Measurements from ENCODE around the gene NGEF.

NGEF gene

DNA sequence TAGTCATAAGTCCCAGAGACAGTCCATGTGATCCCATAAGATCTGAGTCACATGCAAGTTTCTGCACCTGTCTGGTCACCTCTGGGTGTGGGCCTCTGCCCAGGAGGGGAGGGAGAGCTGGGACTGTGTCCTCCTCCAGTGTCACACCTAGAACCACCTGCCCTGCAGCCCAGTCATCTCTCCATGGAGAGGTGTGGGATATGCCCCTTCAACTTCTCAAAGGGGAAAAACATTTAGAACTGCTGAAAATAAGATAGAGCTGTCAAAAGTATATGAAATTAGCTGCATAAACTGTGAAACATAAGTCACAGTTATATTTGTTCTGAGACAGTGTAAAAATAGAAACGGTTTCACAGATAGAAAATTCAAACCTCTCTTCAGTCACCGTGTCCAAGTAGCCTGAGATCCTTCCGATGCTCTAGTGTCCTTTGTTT lies 55.4 kb downstream of the NGEF start:
- DNase-seq, result no peak

GRCh38 chr2:232955856-232956255 lies 57.2 kb downstream of the NGEF start:
- DNase-seq, result no peak

- DNase-seq, result no peak
These were observed 58.4 kb downstream of the NGEF start for GRCh38 chr2:232954691-232955090.

DNA sequence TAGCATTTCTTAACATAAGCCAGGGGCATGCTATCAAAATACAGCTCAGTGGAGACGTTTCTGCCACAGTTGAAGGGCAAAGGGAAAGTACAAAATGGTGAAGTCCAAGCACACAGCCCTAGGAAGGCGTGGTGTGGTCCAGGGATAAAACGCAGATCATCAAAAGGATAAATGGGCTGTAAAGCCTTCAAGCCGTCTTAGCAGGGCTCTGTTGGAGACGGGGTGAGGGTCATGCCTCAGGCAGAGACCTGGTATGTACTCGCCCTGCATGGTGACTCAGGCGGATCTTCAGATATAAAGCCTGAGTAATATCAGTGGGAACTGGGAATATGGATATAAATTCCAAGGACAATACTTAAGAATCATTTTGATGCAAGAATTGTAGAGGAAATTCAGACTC lies 61.2 kb downstream of the NGEF start:
- no peak for DNase-seq

DNA sequence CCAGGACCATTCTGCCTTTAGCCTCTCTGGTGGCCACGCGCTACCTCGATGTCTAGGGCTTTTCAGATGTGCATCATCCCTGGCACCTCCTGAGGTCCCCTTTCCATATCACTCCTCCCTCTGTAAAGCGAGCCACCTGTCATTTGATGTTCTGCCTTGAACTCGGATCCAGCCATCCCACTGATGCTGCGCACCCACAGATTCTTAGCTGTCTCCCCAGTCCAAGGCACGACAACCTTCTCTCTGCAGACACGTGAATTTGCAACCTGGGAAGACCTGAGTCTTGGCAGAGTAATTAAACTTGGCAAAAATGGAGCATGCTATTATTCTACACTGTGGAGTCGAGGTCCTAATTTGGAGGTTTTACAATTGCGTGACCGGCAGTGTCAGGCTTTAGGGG lies 61.9 kb downstream of the NGEF start:
- no peak for DNase-seq

- DNase-seq, result no peak
These were observed 62.3 kb downstream of the NGEF start for GRCh38 chr2:232950751-232951150.

DNA sequence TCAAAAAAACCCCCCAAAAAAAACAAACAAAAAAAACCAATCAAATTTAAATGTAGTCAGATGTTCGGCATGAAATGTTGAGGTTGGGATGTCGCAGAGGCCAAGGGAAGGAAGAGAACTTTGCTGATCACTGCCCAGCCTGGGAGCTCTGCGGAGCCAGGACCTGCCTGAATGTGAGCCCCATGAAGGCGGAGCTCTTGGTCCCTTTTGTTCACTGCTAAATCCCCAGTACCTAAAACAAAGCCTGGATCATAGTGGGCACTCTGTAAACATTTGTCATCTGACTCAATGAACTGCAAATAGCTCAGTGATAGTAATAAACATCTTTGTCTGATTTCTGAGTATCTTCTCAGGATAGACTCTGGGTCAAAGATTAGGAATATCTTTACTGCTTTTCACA lies 64.0 kb downstream of the NGEF start:
- DNase-seq, result no peak

GRCh38 chr2:232942831-232943230 lies 70.2 kb downstream of the NGEF start:
- DNase-seq, result no peak

DNA sequence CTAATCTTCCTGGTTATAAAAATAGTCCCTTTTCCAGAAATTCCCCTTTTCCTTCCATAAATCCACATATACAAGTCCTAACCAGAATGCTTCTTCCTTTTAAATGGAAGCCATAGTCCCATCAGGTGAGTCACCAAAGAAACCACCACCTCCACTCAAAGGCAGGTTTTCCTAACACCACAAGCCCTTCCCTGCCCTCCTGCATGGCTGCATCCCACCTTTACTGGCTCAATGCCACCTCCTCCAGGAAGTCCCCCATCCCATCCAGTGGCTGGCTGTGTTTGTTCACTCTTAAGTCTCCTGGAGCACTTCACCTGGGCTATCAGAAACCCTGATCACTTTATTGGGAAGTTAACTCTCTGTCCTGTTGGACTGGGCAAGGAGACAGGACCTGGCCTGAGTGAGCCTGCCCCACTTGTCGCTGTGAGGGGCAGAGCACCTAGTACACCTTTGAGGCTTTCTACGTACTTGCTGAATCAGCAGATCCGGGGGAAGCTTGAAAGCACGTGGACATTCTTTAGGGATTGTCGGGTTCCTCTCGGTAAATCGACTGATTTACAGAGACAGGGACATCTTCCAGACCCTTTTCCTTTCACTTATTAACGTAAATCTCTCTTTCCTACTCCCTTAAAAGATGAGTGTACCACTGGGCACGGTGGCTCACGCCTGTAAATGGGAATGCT lies 71.0 kb downstream of the NGEF start:
- no peak for DNase-seq

- DNase-seq, result no peak
These were observed 71.7 kb downstream of the NGEF start for GRCh38 chr2:232941400-232941799.

GRCh38 chr2:232940724-232941123 lies 72.3 kb downstream of the NGEF start:
- no peak for DNase-seq

GRCh38 chr2:232937278-232937906 lies 75.7 kb downstream of the NGEF start:
- DNase-seq, result no peak

DNA sequence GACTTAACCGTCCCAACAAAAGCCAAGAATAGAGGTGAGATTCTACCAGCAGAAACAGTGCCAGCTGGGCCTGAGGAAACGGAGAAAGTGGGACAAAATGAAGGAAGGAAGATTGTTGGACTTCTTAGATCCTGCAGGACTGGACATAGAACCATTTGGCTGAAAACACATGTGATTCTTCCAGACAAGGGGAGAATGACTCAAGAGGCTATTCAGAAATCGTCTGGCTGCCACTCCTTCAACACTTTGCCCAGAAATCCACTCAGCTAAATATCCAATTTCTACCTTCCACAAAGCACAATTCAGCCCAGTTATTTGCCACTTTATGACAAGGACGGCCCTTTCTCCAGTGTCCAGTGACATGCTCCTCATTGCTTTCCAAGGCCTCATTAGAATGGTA lies 81.4 kb downstream of the NGEF start:
- DNase-seq, result no peak

- no peak for DNase-seq
These were observed 83.0 kb downstream of the NGEF start for GRCh38 chr2:232930059-232930400.

DNA sequence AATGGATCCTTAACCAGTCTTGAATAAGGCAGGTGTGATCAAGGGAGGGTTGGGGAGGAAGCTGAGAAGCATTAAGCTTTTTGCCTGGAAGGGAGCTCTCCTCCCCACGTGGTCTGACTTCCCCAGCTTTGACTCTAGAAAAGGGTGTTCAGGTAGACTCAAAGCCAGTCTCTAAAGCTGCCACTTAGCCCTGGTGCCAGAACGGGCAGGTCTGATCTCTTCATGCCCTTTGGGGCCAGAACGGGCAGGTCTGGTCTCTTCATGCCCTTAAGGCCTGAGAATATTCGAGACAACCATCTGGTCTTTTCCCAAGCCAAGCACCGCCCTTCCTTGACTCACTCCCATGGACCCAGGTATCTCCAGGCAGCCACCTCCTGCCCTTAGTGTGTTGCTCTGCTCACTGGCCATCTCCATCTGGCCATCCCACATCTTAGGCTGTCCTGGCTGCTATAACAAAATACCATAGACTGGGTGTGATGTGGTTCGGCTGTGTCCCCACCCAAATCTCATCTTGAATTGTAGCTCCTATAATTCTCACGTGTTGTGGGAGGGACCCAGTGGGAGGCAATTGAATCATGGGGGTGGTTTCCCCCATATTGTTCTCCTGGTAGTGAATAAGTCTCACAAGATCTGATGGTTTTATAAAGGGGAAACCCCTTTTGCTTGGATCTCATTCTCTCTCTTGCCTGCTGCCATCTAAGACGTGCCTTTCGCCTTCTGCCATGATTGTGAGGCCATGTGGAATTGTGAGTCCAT lies 83.6 kb downstream of the NGEF start:
- no peak for DNase-seq

DNA sequence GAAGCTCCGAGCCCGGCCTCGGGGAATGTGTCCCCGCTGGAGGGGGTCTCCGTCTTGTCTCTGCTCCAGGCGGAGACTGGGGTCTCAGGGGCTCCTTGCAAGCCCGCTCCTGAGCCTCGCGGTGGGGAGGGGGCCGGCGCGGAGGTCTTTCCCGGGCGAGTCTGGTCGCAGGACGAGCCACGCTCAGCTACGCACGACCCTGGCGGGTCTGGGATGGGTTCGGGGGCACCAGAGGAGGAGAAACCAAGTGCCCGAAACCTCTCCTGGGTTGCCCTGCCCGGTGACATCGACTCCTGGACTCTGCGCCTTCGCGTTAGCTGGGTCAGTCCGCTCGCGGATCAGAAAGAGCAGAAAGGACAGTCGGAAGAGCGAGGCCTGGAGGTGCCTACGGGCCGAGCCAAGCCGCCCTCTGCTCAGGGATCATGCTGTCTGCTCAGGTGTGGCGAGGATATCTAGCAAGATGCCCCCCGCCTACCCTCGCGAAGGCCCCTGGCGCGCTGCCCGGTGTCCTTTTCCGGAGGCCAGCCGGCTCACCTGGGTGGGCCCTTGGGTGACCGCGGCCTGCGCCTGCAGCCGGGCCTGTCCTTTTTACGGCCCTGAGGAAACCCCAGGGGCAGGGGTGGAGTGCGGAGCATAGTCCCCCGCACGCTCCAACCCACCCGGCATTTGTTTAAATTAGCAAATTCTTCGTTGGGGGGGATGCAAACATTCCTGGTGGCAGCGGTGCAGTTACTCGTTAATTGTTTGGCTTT lies 84.3 kb downstream of the NGEF start:
- DNase-seq, result no peak

GRCh38 chr2:232927793-232928550 lies 85.1 kb downstream of the NGEF start:
- no peak for DNase-seq

GRCh38 chr2:232927032-232927792 lies 85.8 kb downstream of the NGEF start:
- DNase-seq, result no peak

GRCh38 chr2:232926431-232926939 lies 86.6 kb downstream of the NGEF start:
- no peak for DNase-seq

- DNase-seq, result no peak
These were observed 87.3 kb downstream of the NGEF start for GRCh38 chr2:232925821-232926156.

DNA sequence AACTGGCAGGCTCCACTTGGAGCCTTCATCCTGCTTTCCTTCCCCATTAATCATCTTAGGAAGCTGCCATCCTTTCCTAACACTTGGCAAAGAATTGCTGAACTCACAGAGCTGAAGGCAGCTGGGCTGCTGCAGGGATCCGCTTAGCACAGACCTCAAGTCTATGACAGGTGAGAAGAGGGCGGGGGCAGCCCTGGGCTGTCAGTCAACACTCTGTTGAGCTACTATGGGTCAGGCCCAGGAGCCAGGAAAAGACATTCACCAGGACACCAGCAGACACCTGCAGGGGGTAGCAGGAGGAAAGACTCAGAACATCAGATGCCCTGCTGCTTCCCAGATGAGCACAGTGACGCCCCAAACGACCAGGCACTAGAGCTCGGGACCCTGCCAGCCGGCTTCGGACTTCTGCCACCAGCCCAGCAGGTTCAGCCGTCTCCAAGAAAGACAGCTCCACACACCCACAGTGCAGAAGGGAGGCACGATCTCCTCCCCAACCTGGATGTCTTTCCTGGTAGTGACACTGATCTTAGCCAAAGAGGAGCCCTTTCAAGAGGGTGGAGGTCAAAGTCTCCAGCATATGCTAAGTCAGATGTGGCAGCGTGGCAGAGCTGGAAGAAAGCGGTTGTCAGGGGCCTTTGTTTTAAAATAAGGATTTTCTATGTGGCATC lies 87.8 kb downstream of the NGEF start:
- DNase-seq, result no peak
